ENCODE measurements around the gene TLR4.

The TLR4 gene

GRCh38 chr9:117704024-117704575 is at the start of gene TLR4:
Gene TLR4 (plus strand): TSS chr9:117704403. CDS start chr9:117704473, 70 bp downstream.
- no peak for DNase-seq

GRCh38 chr9:117656002-117656401 is 48.2 kb upstream of the TLR4 start:
- DNase-seq, result no peak

GRCh38 chr9:117662651-117663050 is 41.6 kb upstream of the TLR4 start:
- no peak for DNase-seq

GRCh38 chr9:117664419-117664818 is 39.8 kb upstream of the TLR4 start:
- no peak for DNase-seq

GRCh38 chr9:117665601-117666385 is 38.4 kb upstream of the TLR4 start:
- DNase-seq, result no peak

GRCh38 chr9:117671468-117671867 is 32.7 kb upstream of the TLR4 start:
- no peak for DNase-seq

GRCh38 chr9:117672369-117672768 is 31.8 kb upstream of the TLR4 start:
- DNase-seq, result no peak

GRCh38 chr9:117677572-117677971 is 26.6 kb upstream of the TLR4 start:
- DNase-seq, result no peak

GRCh38 chr9:117678871-117679270 is 25.3 kb upstream of the TLR4 start:
- DNase-seq, result no peak

- DNase-seq, result no peak
Measured at GRCh38 chr9:117679416-117679815, 24.8 kb upstream of the TLR4 start.

- DNase-seq, result no peak
Measured at GRCh38 chr9:117681888-117682287, 22.3 kb upstream of the TLR4 start.

- no peak for DNase-seq
Measured at GRCh38 chr9:117682955-117683710, 21.1 kb upstream of the TLR4 start.

GRCh38 chr9:117687532-117687931 is 16.7 kb upstream of the TLR4 start:
- DNase-seq, result no peak

- DNase-seq, result no peak
Measured at GRCh38 chr9:117691367-117691766, 12.8 kb upstream of the TLR4 start.

GRCh38 chr9:117696154-117696553 is 8.0 kb upstream of the TLR4 start:
- no peak for DNase-seq

GRCh38 chr9:117697046-117697445 is 7.2 kb upstream of the TLR4 start:
- no peak for DNase-seq

GRCh38 chr9:117703537-117703936 is 666 bp upstream of the TLR4 start:
- no peak for DNase-seq

GRCh38 chr9:117704597-117704996 is 394 bp downstream of the TLR4 start:
- no peak for DNase-seq

GRCh38 chr9:117705386-117705785 is 1.2 kb downstream of the TLR4 start:
- DNase-seq, result no peak

- DNase-seq, result no peak
Measured at GRCh38 chr9:117706421-117707116, 2.4 kb downstream of the TLR4 start.

GRCh38 chr9:117707561-117707960 is 3.4 kb downstream of the TLR4 start:
- no peak for DNase-seq

- DNase-seq, result no peak
Measured at GRCh38 chr9:117709936-117710335, 5.7 kb downstream of the TLR4 start.

GRCh38 chr9:117714282-117714681 is 10.1 kb downstream of the TLR4 start:
- DNase-seq, result peak; percentile 3

Data from stimulated activated CD4-positive, alpha-beta T cell treated with anti-CD3 and anti-CD28 coated beads, Interleukin-15, amount 100 ng/mL, for 24 hours (primary cell).